GM12892 (cell line): ENCODE measurements around the gene KDM1B.

Experiments
- POLR2A ChIP-seq: IDR thresholded peaks from 2 replicates; pipeline ENCODE4 v1.6.1; 2011; ENCODE audit warnings: low read depth, low read length, control low read depth
- POLR2AphosphoS5 ChIP-seq: IDR thresholded peaks from 2 replicates; pipeline ENCODE4 v1.6.1; 2011; ENCODE audit warnings: low read depth, low read length, control low read depth
- TAF1 ChIP-seq: IDR thresholded peaks from 2 replicates; pipeline ENCODE4 v1.6.1; 2011; ENCODE audit warnings: low read depth, mild to moderate bottlenecking, control low read depth, low read length, borderline replicate concordance

DNA sequence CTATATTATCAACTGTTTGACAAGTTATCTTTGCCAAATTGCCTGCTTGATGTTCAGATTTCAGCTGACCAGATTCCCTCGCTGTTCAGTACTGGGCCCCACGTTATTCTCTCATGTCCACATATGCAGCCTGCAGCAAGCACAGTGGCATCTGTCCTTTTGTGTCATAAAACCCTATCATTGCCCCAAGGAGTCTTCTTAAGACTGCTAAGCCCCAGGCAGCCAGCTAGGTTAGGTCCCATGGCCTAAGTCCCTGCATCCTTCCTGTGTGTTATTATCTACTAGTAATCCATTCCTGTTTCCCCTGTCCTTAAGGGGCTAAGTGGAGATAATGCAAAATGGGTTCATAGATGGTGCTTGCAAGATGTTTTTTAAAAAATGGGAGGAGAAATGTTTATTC is 7.2 kb downstream of the KDM1B start:
- TF ChIP-seq POLR2A (no peak), POLR2AphosphoS5 (no peak), TAF1 (no peak)
